ENCODE measurements around the gene CAPZA2.

CAPZA2 gene

GRCh38 chr7:116862234-116862950 lies at the start of gene CAPZA2:
Gene CAPZA2 (plus strand): TSS chr7:116862587. CDS start chr7:116862612, 25 bp downstream.
- TF ChIP-seq TAF1 (IDR thresholded peaks at IDR 0.05; ENCODE audit: low read depth): peak; percentile 96
- TF ChIP-seq TCF12 (IDR thresholded peaks at IDR 0.05; ENCODE audit: low read depth): peak; percentile 52; the same call in 1 of the 2 replicates
- no peak for TF ChIP-seq TEAD4 (IDR thresholded peaks at IDR 0.05)
- TF ChIP-seq RAD21 (IDR thresholded peaks at IDR 0.05; ENCODE audit: low read depth): no peak
- TF ChIP-seq EP300 (IDR thresholded peaks at IDR 0.05; ENCODE audit: borderline replicate concordance): peak; percentile 59
- TF ChIP-seq EGR1 (IDR thresholded peaks at IDR 0.05): peak; percentile 56
- peak; percentile 94 for TF ChIP-seq YY1 (IDR thresholded peaks at IDR 0.05; ENCODE audit: low read depth)
- TF ChIP-seq, protein P1, sequence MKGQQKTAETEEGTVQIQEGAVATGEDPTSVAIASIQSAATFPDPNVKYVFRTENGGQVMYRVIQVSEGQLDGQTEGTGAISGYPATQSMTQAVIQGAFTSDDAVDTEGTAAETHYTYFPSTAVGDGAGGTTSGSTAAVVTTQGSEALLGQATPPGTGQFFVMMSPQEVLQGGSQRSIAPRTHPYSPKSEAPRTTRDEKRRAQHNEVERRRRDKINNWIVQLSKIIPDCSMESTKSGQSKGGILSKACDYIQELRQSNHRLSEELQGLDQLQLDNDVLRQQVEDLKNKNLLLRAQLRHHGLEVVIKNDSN (IDR thresholded peaks at IDR 0.05): peak; percentile 86
- TF ChIP-seq, protein P2, sequence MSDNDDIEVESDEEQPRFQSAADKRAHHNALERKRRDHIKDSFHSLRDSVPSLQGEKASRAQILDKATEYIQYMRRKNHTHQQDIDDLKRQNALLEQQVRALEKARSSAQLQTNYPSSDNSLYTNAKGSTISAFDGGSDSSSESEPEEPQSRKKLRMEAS (IDR thresholded peaks at IDR 0.05): peak; percentile 75

DNA sequence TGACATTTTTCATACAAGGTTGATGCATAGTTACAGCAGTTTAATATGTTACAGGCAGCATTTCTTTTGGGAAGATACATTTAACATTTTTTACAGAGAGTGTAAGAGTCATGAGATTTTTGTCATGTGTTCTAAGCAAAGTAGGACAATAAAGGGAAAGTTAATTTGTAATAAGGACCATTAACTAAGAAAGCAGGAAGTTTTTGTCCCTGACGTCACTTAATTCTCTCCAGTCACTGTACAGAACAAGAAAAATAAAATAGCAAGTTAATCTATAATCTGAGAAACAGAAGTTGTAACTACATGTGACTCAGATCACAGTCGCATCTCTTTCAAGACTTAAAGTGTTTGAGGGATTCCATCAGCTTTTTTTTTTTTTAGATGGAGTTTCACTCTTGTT lies 49.5 kb upstream of the CAPZA2 start:
- TF ChIP-seq NFIC (IDR thresholded peaks at IDR 0.05) (no peak), REST (IDR thresholded peaks at IDR 0.05; ENCODE audit: low read depth) (no peak), CEBPB (IDR thresholded peaks at IDR 0.05) (no peak)

DNA sequence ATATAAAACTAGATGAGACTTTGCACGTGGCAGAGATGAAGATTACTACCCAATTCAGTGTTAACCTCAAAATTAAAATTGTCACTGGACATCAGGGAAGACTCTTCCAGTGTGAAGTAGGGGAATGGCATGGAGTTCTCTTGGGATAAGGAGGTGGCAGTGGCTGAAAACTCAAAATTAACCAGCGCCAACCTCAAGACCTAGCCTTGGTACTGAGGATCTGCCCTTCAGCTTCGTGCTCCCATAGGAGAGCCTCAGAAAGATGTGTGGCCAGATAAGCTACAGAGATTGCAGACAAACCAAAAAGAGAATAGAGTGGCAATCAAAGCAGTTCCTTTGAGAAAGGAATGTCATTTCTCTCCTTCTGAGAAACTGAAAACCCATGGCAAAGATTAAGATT lies 47.3 kb upstream of the CAPZA2 start:
- TF ChIP-seq FOXM1 (IDR thresholded peaks at IDR 0.05; ENCODE audit: borderline replicate concordance, low read depth) (no peak), TAF1 (IDR thresholded peaks at IDR 0.05; ENCODE audit: low read depth) (no peak), EGR1 (IDR thresholded peaks at IDR 0.05) (no peak), TEAD4 (IDR thresholded peaks at IDR 0.05) (no peak), CREB1 (IDR thresholded peaks at IDR 0.05; ENCODE audit: low read depth) (no peak), ZBTB7A (IDR thresholded peaks at IDR 0.05; ENCODE audit: low read depth) (no peak), TCF12 (IDR thresholded peaks at IDR 0.05; ENCODE audit: low read depth) (no peak), REST (IDR thresholded peaks at IDR 0.05; ENCODE audit: low read depth) (no peak)
- TF ChIP-seq, protein P1 (IDR thresholded peaks at IDR 0.05): no peak
- TF ChIP-seq, protein P2 (IDR thresholded peaks at IDR 0.05): no peak

GRCh38 chr7:116820149-116820548 lies 42.2 kb upstream of the CAPZA2 start:
- TF ChIP-seq TAF1 (IDR thresholded peaks at IDR 0.05; ENCODE audit: low read depth) (no peak), CREB1 (IDR thresholded peaks at IDR 0.05; ENCODE audit: low read depth) (no peak), TCF12 (IDR thresholded peaks at IDR 0.05; ENCODE audit: low read depth) (no peak)

DNA sequence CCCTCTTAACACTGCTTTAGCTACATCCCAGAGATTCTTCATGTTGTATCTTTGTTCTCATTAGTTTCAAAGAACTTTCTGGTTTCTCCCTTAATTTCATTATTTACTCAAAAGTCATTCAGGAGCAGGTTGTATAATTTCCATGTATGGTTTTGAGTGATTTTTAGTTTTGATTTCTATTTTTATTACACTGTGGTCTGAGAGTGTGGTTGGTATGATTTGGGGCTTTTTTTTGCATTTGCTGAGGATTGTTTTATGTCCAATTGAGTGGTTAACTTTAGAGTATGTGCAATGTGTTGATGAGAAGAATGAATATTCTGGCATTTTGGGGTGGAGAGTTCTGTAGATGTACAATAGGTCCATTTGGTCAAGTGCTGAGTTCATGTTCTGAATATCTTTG lies 37.9 kb upstream of the CAPZA2 start:
- TF ChIP-seq TEAD4 (IDR thresholded peaks at IDR 0.05) (no peak), ZBTB7A (IDR thresholded peaks at IDR 0.05; ENCODE audit: low read depth) (no peak)
- TF ChIP-seq, protein P1 (IDR thresholded peaks at IDR 0.05): no peak
- TF ChIP-seq, protein P2 (IDR thresholded peaks at IDR 0.05): no peak

DNA sequence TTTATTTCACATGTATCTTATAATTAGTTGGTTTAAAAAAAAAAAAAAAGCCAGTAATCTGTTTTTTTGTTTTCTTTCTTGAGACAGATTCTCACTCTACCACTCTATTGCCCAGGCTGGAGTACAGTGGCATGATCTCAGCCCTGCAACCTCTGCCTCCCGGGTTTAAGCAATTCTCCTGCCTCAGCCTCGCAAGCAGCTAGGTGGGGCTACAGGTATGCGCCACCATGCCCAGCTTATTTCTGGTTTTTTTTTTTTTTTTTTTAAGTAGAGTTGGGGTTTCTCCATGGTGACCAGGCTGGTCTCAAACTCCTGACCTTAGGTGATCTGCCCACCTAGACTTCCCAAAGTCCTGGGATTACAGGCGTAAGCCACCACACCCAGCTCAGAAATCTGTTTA lies 34.1 kb upstream of the CAPZA2 start:
- TF ChIP-seq YY1 (IDR thresholded peaks at IDR 0.05; ENCODE audit: low read depth): no peak
- TF ChIP-seq TEAD4 (IDR thresholded peaks at IDR 0.05): no peak
- peak; percentile 29; the same call in 1 of the 2 replicates for TF ChIP-seq RAD21 (IDR thresholded peaks at IDR 0.05; ENCODE audit: low read depth)

Data from Ishikawa (cell line).